RPMI7951 (cell line): ENCODE data around the gene HES5. TPM values are rescaled to one million over a fixed set of nuclear protein-coding genes. Genes with fewer than 3 reads are reported as not detected.
"Not testable (repeated sequence)": the region's sequence is repeated elsewhere in the genome, so short reads cannot be mapped to it uniquely, and the experiment has no call there.

Experiments used
- DNase-seq: peaks from one replicate; pipeline ENCODE4 v3.0.0-alpha.2; 2012; ENCODE audit warnings: low read depth
- total RNA-seq: library from RNA; depleted of rRNA; stranded (reverse); fragments of >200 nt; shearing (Covaris generic); gene quantifications from 2 replicates; pipeline ENCODE4 v1.2.3, GENCODE V29; 2014; rRNA removed

HES5 gene, protein sequence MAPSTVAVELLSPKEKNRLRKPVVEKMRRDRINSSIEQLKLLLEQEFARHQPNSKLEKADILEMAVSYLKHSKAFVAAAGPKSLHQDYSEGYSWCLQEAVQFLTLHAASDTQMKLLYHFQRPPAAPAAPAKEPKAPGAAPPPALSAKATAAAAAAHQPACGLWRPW
- total RNA-seq, result not detected in 2 replicates

DNA sequence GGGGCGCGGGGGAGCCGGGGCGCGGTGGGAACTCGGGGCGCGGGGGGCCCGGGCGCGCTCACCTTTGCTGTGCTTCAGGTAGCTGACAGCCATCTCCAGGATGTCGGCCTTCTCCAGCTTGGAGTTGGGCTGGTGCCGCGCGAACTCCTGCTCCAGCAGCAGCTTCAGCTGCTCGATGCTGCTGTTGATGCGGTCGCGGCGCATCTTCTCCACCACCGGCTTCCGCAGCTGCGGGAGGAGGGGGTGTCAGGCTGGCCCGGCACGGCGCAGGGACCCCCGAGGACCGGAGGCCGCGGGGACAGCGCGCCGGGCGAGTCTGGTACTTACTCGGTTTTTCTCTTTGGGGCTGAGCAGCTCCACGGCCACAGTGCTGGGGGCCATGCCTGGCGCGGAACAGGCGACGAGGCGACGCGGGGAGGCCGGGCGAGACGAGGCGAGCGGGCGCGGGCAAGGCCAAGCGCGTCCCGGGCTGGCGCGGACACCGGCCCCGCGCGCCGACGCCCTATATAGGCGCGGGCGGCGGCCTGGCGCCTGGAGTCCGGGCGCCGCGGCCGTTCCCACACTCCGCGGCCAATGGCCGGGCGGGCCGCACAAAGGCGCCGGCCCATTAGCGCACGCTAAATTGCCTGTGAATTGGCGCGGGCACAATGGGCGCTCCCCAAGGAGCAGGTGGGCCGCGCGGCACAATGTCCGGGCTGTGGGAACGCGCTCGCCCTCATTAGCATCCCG, at the start of gene HES5:
TSS of gene HES5 (minus strand) at position 480 of the 729 bp plus-strand sequence. CDS start at position 381, 99 bp downstream.
- no peak for DNase-seq

DNA sequence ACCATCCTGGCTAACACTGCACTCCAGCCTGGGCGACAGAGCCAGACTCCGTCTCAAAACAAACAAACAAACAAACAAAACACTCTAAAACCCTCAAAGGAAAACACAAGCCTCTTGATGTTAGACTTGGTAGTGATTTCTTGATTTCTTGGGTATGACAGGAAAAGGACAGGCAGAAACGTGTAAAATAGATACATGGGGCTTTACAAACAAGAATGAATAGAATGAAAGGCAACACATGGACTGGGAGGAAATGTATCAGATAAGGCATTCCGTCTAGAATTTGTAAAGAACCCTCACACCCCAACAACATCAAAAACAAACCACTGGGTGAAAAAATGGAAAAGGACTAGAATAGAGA, 48.7 kb upstream of the HES5 start:
- no peak for DNase-seq

DNA sequence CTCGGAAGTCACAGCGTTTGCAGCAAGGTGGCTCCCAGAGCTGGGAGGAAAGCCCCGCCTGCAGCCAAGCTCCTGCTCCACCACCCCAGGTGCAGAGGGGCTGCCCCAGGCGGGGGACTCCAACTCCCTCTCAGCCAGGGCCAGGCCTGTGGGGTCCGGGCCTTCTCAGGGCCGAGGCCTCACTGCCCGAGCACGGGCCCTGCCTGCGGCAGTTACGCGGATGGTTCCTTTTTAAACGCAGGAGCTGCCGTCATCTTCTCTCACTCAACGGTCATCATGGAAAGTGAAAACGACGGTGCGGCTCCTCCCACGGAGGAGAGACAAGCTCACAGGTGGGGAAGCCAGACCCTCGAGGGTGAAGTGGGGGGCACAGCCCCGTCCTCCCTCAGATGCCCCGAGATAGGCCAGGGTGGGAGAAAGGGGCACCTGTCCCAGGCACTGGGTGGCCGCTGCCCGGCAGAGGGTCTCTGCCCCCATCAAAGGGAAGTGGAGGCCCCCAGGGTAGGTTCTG, 47.6 kb upstream of the HES5 start:
- not testable (repeated sequence) for DNase-seq

DNA sequence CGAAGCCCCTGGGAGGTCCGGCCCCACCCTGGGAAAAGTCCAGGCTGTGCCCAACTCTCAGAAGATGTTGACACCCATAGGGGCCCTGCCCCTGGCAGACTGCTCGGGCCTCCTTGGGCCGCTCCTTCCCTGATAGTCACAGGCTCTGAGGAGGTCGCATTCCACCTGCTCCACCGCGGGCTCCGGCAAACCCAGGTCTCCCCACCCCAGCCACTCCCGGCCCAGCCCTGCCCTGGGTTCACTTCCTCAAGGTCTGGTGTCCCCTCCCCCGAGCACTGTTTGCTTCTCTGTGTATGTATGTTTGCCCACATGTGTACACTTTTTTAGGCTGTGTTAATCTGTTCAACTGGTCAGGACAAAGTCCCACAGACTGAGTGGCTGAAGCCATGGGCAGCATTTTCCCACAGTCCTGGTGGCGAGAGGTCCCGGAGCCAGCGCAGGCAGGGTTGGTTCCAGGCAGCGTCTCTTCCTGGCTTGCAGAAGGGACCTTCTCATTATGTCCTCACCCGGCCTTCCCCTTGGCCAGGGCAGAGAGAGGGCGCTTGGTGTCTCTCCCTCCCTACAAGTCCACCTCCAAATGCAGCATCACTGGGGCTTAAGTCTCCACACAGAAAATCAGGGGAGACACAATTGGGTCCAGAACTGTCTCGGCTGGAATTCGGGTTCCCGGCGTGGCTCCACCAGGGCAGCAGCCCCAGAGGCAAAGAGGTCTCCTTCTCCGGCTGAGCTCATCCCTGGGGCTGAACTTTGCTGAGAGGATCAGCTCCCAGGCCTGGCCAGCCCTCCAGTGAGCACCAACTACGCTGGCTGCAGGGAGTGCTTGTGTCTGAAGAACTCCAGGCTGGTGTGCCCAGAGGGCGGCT, 46.0 kb upstream of the HES5 start:
- no peak for DNase-seq

DNA sequence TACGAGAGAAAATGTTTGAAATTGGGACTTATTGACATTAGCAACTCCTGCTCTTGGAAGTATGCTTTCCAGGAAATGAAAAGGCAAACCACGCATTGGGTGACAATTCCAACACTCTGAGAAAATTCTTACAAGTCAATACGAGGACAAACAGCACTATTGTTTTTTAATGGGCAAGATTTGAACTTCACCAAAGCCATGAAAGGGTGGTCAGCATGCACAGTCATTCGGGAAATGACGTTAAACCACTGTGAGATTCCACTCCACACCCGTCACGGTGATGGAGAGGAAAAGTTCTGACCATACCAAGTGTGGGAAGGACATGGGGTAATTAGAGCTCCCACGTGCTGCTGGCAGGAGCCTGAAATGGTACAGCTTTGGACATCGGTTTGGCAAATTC, 44.3 kb upstream of the HES5 start:
- DNase-seq, result peak; percentile 39

DNA sequence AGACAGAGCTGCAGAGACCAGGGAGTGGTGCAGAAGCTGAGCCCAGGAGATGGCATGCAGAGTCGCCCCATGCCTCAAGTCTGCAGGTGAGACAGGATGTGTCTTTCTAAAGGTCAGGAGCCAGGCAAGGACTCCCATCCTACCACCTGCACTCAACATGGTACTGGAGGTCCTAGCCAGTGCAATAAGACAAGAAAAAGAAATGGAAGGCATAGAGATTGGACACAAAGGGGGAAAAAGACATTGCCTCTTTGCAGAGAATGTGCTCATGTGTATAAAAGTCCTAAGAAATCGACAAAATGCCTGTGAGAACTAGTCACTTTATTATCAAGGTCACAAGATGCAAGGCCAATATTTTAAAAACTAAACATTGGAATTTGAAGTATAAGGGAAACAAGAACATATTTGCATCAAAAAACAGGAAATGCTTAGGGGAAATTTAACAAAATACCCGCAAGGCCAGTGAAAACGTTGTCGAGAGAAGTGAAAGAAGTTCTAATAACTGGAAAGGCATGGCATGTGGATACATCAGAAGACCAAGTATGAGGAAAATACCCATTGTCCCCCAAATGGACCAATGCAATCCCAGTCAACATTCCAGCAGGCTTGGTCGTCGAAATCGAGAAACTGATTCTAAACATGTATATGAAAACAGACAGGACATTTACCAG, 43.3 kb upstream of the HES5 start:
- no peak for DNase-seq

DNA sequence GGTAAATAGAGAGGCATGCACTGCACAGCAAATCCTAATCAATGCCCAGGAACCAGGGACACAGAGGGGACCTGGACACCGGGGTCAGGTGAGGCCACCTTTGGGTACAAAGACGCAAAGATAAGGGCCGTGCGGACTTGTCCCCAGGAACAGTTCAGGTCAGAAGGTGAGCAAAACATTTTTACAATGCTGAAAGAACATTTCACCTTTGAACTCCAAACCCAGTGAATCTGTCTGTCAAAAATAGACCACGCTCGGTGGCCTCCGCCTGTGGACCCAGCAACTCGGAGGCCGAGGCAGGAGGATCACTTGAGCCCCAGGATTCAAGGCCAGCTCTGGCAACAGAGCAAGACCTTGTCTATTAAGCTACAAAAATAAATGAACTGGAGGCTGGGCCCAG, 41.3 kb upstream of the HES5 start:
- no peak for DNase-seq

DNA sequence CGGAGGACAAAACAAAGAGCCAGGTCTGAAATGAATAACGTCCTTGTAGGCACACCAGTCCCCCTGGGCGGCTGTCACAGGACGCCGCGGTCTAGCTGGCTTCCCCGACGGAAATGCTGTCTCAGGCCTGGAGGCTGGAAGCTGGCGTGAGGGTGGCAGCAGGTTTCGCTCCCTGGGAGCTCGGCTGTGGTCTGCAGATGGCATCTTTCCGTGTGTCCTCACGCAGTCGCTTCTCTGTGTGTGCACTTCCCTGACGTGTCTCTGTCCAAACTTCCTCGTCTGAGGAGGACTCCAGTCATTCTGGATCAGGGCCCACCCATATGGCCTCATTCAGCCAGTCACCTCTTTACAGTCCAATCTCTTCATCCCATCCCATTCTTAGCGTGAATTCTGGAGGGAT, 40.3 kb upstream of the HES5 start:
- no peak for DNase-seq

DNA sequence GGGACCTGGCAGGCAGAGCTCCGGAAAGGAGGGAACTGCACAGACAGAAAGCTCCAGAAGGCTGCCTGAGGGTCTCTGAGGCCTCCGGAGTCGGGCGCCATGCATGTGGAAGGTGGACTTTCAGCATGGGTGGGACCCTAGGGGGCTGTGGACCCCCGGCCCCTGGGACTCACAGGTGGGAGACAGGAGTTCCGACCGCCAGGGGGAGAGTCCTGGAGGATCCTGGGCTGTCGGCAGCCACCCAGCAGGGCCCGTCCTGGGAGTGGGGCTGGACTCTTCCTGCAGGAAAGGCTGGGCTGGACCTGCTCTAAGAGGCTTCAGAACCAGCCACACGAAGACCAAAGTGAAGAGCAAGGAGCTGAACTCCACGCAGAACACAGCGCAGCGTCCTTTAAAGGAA, 39.6 kb upstream of the HES5 start:
- not testable (repeated sequence) for DNase-seq

DNA sequence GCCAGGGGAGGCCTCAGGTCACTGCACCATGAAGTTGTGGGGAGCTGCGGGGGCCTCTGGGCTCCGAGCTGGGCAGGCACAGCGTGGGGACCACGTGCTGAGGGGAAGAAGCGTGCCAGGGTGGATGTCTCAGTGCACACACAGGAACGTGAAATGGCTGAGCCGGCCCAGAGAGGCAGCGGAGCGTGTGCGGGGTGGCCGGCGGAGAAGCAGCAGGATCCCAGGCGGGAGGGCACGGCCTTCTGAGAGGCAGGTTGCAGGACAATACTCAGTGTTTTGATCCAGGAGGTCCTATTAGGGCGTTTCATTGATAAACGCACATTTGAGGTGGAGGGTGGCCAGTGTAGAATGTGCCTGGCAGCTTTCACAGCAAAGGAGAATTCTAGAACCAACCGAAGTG, 39.0 kb upstream of the HES5 start:
- no peak for DNase-seq

DNA sequence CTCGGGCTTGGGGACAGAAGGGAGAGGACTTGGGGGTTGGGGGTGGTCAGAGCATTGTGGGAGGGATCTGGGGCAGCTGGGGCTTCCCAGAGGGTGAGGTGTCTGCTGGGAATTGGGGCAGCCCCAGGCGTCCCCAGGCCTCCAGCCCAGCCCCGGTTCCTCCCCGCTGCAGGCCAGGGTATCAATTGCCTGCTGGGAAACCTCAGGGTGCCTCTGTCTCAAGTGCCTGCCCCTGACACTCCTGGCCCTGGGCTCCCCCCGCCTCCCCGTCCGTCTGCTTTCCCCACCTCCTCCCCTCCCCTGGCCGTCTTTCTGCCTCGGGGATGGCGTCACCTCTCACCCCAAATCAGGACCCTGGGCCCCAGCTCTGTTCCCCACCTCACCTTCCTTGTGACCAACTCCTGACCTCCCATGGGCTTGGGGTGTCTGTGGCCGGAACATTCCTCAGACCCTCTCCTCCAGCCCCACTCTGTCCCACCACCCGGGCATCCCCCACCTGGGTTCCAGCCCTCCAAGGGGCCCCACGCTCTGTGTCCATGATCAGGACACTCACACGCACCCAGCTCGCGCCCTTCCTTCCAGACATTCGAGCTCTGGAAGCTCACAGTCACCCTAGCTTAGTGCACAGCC, 38.2 kb upstream of the HES5 start:
- not testable (repeated sequence) for DNase-seq

DNA sequence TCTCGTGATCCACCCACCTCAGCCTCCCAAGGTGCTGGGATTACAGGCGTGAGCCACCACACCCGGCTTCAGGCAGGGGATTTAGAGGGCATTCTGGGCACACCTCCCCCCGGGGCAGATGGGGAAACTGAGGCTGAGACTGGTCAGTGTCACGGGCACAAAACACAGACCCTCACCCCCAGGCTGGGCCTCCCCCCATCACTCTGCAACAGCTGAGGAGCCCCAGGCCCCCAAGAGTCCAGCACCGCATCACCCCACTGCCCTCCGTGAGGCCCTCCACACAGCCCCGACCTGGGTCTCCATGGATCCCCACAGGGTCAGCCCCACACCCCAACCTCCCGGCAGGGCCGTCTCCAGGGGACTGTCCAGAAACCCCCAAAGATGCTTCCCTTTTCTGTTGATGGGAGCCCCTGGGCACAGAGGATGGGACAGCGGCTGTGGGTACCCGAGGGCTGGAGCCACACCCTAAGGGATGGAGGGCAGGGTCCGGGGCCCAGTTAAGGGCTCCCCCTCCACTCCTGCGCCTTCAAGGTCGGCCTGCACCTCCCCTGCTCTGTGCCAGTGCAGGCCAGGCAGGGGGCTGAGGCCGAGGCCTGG, 37.1 kb upstream of the HES5 start:
- DNase-seq, result no peak

DNA sequence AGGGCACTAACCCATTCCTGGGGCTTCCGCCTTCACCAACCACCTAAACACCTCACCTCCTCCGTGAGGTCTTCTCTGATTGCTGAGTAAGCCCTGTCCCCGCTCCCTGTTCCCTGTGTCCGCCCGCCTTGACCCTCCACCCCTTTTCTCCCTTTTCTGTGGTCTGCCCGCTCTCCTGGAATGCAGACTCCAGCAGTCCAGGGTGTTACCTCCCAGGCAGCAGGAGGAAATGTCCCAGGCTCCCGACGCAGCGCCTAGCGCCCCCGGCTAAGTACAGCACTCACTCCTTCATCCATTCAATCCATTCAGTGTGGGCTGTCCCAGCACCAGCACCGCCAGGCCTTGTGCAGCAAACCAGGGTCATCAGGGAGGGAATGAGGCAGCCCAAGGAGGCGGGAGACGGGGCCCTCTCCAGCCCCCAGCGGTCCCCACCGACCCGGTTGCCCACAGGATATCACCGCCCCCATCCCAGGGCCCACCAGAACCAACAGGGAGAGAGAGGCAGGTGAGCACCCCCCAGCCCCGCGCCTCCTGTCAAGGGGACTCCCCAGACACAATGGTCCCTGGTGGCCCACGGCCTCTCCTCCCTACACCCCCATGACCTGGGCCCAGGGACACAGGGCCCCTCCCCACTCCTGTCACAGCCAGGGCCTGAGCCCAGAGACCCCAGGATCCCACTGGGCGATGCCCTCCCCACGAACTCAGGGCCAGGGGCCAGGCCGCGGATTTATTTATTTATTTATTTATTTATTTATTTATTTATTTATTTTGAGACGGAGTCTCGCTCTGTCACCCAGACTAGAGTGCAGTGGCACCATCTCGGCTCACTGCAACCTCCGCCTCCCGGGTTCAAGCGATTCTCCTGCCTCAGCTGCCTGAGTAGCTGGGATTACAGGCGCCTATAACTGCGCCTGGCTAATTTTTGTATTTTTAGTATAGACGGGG, 36.3 kb upstream of the HES5 start:
- peak; percentile 65 for DNase-seq

DNA sequence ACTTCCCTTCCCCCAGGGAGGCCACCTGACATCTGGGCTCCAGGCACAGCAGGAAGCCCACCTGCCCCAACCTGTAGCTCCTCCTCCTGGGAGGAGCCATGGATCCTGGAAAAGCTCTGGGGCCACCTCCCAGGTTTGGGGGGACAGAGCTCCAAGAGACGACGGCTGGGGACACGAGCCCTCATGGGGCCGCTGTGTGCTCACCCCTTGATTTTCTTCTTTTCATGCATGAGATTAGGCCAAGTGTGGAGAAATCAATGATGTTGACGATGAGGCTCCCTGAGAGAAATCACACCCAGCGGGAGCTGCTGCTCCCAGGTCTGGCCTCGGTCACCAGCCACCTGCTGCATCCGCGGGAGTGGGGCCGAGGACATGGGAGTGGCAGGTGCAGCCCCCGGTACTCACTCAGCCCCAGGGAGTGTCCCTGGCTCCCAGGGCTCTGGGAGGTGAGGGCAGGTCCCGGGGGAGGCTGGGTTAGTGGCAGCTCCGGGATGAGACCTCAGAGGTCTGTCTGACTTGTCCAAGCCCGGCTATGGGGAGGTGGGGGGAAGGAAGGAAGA, 34.8 kb upstream of the HES5 start:
- DNase-seq, result no peak

DNA sequence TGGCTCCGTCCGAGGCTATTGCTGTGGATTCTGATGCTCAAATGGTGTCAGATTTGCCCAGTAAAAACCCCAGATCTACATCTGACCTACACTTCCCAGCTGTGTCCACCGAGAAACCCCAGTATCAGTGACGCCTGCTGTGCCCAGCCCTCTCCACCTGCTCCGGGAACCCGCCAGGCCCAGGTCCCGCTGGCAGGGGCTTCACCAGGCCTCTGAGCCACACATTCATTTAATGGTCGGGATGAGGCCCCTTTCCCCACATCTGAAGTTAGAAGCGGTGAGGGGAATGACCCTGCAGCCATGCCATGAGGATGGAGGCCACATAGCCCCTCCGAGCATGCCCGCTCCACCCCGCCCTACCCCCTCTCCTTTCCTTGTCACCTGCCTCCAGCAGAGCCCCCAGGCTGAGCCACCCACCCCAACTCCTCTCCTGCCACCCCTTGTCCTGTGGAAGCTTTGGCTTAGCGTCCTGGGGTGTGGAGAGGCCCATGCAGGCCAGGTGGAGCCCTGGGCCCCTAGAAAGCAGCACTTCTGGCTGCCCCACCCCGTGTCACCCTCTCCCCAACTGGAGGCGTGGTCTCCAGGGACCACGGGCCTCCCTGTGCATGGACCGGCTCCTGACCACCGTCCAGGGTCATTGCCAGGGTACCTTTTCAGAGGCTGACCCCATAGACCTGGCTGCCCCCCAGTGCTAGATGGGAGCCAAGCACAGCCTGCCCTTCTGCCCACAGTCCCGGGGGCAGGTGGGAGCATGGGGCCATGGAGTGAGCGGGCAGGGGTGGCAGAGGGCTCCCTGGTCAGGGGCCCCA, 34.1 kb upstream of the HES5 start:
- no peak for DNase-seq

DNA sequence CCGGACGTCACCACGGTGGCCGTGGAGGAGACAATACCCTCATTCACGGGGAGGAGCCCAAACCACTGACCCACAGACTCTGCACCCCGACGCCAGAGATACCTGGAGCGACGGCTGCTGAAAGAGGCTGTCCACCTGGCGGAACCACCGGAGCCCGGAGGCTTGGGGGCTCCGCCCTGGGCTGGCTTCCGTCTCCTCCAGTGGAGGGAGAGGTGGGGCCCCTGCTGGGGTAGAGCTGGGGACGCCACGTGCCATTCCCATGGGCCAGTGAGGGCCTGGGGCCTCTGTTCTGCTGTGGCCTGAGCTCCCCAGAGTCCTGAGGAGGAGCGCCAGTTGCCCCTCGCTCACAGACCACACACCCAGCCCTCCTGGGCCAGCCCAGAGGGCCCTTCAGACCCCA, 33.1 kb upstream of the HES5 start:
- DNase-seq, result no peak

DNA sequence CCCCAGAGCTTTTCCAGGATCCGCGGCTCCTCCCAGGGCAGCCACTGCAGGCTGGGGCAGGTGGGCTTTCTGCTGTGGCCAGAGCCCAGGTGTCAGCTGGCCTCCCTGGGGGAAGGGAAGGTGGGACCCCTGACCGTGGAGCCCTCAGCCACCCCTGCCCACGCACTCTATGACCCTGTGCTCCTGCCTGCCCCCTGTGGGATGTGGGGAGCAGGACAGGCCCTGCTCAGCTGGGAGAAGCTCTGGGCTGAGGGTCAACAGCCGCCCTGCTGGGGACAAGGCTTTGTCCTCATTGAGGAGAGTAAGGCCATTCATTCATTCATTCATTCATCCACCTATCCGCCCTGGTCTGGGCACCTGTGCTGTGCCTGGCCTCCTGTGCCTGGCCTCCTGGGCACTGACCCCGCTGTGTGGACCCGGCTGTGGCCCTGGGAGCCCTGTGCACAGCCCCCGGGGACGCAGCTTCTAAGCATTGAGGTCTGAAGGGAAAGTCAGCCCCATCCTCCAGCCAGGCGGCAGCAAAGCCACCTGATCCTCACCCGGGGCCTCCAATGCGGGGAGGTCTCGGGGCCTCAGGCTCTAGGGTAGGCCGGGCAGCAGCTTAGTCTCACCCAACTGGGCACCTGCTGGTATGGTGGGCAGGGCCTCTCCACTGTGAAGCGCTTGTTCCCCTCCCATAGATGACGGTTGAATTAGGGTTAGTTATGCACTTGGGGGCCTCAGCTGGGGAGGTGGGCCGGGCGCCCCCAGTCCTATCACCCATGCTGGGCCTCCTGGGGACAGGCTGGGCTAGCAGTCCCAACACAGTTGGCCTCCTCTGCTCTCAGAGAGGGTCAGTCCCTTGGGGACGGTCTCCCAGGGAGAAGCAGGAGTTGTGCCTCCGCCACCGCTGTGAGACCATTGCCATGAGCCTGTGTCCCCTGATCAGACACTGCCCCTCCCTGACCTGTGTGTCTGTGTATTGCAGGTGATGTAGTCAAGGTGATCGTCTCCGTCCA, 32.1 kb upstream of the HES5 start:
- DNase-seq, result no peak

DNA sequence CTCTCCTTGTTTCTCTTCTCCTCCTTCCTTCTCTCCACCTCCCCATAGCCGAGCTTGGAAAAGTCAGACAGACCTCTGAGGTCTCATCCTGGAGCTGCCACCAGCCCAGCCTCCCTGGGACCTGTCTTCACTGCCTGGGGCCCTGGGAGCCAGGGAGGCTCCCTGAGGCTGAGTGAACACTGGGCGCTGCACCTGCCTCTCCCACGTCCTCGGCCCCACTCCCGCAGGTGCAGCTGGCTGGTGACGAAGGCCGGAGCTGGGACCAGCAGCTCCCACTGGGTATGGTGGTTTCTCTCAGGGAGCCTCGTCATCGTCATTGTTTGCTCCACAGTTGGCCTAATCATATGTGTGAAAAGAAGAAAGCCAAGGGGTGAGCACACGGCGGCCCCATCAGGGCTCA, 31.4 kb upstream of the HES5 start:
- DNase-seq, result no peak
